HG03196 (cell line): ENCODE measurements around the gene FBN2.

Experiments used
- ATAC-seq: cut with Tn5 transposase; IDR thresholded peaks from one replicate; pipeline ENCODE4 v1.9.1; 2021; ENCODE audit not compliant: unreplicated experiment

FBN2 gene

DNA sequence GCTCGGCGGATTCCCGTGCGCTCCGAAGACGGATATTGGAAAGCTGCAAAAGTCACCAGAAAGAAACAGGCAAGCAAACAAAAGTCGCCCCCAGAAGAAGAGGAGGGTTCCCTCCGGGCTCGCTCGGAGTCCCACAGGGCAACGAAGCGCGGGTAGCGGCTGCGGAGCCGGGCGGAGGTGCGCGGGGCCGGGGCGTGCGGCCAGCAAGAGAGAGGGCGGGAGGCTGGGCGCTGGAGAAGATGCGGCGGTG lies at the start of gene FBN2:
FBN2 (minus strand) TSS at position 246 of the 250 bp plus-strand sequence. CDS start 642 bp downstream, outside the sequence.
- ATAC-seq, result no peak

DNA sequence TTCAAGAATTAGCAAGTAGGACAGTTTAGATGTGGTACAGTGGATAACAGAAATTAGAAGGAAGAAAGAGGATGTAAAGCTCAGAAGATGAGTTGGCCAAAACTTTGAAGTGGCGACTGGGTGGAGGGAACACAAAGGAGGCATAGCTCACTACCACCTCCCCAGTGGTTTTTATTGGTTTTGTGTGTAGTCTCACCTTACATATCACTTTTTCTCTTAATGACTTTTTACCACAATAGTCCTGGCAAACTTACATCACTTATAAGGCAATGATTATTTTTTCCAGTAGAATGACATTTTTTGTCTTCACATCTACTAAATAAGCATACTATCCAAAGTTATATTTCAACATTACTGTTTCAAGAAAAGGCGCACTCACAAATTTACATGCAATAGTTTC lies 49.2 kb upstream of the FBN2 start:
- ATAC-seq, result no peak

DNA sequence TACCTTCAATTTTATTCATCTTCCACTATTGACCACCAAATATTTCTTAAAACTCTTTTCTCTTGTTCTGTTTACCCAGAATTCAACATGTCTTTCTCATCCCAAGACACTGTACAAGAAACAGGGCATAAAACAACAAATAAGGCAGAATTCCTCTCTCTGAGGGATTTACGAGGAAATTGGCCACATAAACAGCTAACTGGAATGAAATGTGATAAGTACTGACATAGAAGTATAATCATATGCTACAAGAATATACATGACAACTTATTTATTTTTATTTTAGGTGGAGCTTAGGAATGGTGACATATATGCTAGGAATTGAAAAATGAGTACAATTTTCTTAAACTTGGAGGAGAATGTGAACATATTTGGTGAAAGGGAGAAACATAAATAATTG lies 48.8 kb upstream of the FBN2 start:
- ATAC-seq, result no peak

DNA sequence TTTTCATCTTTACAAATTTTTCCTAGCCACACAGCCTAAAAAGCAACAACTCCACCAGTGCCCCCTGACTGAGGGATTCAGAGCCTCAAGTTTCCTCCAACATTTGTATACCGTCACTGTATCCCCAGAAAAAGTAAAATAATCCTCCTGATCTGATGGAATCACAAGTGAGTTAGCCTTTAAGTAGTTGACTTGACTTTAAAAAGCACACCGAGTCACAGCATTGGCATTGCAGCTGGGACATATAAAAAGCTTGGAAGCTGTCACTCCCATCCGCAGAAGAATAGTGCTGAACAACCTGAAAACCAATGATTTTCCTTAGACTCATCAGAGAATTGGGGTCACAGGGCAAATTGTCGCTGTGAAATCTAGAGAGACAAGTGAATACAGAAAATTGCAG lies 41.6 kb upstream of the FBN2 start:
- no peak for ATAC-seq

DNA sequence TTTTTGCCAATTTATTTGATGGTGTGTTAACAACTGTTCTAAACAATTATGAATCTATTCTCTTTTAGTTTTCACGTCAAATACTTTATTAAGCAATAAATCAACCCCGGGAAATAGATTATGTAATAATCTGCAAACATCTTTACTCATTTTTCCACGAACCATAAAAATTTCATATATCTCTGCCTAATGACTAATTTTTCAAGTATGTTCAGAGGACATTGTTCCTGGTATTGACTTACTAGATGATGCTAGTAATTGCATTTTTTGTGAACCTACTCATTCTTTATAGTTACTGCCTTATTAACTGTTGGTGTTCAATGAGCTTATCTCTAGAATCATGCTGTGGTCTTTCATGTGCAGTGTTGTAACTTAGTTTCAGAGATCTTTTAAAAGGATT lies 41.0 kb upstream of the FBN2 start:
- no peak for ATAC-seq

DNA sequence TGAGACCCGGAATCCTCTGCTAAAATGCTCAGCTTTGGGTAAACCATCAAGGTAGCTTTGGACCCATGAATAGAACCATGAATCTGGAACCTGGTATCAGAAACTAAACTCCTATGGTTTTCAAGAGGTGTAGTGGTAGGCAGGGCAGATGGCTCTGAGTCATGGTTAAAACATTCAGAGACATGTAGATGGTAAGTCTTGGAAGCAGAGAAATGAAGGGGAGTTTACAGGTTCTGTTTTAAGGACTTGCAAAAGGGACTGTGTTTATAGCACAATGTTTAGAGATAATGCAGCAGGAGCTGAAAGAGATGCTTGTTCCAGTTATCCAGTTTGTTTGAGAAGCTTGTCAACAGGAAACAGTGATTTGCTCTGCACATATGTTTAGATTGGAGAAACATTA lies 36.0 kb upstream of the FBN2 start:
- ATAC-seq, result no peak

DNA sequence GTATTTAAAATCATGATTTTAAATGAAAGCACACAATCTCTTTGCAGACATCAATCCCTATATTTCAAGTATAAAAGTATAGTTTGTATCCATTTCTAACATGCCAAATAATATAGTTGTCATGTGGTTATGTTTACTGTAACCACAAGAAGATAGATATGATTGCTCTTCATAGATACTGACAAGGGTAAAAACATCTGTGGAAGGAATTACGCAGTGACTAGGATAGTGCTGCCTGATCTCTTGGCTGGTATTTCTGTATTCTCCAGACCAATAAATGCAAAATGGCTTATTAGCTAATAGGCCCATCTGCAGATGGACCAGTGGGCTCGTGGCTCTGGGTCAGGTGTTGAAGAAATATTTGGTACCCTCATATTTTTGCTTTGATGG lies 34.9 kb upstream of the FBN2 start:
- no peak for ATAC-seq

DNA sequence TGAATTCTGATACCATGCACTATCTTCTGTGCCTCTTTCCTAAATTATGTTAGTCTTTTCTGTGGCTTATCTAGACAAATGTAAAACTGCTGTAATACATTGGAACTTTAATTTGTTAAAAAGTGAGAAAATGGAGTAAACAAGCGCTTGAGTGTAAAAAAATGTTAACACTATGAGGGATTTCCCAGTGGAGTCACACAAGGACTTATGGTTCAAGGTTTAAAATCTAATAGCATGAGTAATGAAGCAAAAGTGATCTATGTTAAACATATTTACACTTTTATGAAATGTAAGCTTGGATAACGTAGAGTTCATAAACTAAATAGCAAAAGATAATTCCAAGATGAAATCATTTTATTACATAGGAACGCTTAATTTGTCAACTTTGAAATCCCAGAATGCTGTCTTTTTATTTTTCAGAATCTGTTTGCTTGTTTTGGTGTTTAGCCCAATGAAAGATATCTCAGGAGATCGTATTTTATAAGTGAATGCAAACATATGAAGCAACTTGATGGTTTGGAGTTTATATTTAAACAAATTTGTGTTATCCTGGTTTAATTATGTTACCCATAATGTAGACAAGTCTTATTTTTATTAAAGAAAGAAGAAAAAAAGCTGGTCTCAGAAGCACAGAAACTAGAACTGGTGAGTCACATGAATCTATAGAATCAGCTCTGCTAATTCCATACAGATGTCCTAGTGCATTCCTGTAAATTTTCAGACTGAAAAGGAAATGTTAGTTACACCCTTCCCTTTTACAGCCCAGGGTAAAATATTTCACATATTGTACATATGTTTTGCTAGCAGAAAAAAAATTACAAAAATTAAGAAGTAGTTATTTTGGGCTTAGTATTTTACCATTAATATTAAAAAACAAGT lies 34.2 kb upstream of the FBN2 start:
- ATAC-seq, result no peak

DNA sequence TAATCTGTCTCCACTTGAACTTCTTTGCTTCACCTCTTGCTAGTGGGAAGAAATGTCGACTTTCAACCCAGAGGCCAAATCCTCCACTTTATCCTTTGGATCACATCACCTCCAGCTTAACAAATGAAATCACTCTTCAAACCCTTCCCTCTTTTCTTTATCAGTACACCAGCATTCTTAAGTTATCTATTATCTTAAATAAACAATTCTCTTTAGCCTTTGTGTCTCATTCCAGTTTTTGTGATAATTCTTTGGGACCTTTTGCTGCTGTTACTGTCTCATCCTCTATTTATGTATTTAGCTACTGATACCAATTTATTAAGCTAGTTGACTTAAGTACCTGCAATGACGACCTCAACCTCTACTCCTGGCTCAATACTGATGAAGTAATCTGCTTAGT lies 28.1 kb upstream of the FBN2 start:
- ATAC-seq, result no peak

DNA sequence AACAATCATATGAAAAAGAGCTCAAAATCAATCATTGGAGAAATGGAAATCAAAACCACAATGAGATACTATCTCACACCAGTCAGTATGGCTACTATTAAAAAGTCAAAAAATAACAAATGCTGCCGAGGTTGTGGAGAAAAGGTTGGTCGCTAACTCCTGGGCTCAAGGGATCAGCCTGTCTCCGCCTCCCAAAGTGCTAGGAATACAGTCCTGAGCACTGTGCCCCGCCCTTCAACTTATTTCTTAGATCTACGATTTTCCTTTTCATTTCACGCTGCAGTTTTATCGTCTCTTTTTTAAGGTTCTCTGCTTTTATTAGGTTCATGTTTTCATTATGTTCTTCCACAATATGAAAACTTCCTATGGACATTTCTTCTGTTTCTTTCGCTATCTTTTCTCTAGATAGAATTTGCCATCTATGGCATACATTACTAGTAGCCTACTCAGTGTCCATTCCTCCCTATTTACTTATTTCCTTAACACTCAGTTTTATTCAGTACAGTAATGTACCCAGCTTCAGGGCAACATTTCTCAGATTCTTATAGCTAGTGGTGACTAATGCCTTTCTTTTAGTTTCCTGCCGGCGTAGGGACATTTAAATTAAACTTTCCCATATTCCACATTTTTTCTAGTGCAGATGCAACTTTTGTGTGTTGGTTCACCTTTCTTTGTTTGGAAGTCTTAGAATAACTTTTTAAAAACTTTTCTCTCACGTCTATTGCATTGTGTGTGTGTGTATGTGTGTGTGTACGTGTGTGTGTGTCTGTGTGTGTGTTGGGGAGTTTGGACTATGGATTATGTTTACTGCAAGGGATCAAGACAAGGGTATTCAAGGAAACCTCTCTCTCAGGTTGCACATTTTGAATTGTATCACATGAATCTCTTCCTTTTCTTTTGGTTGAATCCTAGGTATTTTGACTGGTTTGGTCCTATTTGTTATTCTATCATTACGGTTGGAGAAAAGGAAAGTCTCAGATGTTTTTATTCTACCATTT lies 21.6 kb upstream of the FBN2 start:
- ATAC-seq, result no peak

DNA sequence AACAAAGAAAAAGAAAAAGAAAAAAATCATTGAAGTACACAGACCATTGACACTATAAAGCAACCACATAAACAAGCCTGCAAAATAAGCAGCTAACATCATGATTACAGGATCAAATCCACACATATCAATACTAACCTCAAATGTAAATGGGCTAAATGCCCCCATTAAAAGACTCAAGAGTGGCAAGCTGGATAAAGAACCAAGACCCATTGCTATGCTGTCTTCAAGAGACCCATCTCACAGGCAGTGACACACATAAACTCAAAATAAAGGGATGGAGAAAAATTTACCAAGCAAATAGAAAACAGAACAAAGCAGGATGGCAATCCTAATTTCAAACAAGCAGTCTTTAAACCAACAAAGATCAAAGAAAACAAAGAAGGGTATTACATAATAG lies 15.7 kb upstream of the FBN2 start:
- no peak for ATAC-seq

DNA sequence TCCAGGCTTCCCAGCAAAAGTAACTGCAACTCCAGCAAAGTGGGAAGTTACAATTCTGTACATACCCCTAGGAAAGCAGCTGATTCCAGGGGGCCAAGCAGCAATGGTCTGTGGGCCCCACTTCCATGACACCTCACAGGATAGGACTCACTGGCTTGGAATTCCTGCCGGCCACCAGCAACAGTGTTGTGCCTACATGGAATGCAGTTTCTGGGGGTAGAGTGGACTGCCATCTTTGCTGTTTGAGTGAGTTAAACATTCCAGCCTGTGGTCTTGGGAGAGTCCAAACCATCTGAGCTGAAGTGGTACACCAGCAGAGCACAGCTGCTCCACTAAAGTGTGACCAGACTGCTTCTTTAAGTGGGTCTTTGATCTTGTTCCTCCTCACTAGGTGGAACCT lies 13.4 kb upstream of the FBN2 start:
- ATAC-seq, result no peak

DNA sequence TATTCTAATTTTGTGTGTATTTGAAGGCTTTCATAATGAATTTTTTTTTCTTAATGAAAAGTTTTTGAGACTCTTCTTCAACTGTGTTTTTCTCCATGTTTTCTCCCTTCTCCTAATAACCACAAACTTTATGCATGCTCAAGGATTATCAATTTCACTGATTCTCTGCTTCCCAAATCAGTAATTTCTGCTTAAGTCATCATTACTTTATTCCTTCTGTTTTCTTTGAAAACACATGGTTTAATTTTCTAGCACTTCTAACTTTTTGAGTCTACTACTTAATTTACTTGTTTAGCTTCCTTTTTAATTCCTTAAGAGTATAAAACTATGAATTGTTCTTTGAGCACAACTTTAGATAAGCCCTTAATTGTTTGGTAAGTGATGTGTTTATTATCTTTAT lies 11.5 kb upstream of the FBN2 start:
- ATAC-seq, result no peak

DNA sequence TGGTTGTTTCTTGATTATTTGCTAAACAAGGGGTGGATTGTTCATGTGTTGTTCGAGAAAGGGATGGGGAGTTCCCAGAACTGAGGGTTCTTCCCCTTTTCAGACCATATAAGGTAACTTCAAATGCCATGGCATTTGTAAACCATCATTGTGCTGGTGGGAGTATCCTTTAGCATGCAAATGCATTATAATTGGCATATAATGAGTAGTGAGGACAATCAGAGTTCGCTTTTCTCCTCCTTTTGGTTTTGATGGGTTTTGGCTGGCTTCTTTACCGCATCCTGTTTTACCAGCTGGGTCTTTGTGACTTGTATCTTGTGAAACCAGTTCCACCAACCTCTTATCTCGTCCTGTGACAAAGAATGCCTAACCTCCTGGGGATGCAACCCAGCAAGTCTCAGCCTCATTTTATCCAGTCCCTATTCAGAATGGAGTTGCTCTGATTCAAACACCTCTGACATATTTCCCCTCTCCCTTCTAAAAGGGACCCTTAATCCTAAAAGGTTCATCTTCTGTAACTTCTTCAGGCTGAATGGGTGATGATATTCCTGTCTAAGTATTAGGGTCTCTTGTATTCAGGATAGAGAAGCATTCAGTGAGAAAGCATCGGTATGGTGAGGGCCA lies 8.7 kb upstream of the FBN2 start:
- ATAC-seq, result no peak

DNA sequence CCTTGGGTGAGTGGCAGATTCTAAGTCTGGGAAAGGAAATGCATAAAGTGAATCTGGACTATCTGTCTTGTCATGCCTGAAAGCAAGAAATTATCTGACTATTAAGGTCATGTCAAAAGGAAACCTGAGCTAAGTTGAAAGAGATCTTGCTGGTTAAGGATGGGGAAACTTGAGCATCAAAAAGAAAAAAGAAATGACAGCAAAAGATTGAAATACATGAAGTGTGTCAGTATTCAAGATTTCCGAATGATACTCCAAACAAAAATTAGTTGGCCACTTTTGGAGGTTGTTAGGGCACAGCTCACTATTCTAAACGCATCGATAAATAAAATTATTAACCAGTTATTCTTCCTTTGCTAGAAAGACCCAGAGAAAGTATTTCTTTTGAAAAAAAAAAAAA lies 3.3 kb upstream of the FBN2 start:
- no peak for ATAC-seq

DNA sequence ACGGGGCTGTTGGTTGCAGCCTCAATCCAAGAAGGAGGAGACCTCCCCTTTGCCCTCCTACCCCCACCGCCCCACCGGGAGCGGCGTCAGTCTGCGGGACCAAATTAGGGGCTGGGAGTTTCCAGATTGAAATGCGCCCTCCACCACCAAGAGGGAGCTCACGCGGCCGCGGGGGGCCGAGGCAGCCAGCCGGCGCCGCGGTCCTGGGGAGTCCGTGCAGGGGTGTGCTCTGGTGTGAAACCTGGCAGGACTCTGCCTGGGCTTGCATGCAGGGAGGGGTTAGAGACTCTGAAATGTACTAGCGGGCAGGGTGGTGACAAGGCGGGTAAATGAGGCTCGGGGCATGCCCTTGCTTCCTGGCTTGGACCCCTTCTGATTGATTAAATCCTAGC lies 989 bp upstream of the FBN2 start:
- no peak for ATAC-seq

DNA sequence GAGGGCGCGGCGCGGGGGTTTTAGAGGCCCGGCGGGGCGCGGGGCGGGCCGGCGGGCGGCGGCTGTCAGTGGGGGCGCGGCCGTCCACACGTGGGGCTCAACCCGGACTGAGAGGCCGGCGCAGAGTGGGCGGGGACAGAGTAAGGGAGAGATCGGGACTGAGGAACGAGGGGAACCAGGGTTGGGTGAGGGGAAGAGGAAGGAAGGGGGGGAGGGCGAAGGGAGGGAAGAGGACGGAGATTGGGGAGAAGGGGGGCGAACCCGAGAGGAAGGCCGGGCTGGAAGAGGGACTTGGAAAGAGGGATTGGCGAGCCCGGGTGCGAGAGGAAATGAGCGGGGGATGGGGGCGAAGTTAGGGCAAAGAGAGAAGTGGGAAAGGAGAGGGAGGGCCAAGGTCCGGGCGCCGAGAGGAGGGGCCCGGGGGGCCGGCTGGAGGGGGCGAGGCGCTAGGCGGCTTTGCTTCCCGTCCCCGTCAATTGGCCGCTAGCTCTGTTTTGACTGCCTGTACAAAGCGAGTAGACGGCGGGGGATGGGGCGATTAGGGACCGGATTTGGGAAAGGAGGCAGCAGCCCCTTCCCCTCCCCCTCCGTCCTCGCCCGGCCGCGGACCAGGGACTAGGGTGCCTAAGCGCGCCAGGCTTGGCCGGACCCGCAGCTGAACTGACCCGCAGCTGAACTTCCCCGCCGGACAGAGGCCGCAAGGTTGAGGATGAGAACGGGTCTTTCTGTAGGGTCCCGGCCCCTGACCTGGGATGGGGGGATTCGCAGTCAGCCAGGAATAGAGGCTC lies 399 bp upstream of the FBN2 start:
- ATAC-seq, result no peak

DNA sequence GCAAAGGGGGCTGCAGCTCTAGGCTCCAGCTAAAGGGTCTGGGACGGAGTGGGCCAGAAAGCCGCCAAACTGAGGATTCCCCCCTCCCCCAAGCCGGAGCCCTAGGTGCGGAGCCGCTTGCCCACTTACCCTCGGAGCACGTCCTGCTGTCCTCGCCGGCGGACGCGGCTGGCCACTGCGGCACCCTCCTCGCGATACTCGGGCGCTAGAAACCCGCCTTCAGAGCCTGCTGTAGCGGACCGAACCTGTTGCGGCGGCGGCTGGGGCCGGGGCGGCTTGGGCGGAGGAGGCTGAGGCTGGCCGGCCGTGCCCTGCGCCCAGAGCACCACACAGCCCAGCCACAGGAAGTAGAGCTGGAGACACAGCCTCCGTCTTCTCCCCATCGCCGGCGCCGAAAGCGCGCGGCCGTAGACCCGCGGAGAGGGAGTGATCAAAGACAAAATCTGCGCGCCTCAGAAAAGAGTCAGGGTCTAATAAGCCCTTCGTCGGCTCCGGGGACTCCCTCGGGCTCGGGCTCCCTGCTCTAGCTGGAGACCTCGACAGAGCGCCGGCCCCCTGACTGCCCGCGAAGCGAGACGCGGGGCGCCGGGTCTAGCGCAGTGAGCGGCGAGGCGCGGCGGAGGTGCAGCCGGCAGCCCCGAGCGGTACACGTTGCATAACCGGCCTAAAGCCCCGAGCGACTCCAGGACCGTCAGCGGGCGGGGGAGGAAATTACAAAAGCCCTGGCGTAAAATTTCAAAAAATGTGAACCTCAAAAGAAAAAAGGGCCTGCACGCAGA lies 635 bp downstream of the FBN2 start:
- no peak for ATAC-seq

DNA sequence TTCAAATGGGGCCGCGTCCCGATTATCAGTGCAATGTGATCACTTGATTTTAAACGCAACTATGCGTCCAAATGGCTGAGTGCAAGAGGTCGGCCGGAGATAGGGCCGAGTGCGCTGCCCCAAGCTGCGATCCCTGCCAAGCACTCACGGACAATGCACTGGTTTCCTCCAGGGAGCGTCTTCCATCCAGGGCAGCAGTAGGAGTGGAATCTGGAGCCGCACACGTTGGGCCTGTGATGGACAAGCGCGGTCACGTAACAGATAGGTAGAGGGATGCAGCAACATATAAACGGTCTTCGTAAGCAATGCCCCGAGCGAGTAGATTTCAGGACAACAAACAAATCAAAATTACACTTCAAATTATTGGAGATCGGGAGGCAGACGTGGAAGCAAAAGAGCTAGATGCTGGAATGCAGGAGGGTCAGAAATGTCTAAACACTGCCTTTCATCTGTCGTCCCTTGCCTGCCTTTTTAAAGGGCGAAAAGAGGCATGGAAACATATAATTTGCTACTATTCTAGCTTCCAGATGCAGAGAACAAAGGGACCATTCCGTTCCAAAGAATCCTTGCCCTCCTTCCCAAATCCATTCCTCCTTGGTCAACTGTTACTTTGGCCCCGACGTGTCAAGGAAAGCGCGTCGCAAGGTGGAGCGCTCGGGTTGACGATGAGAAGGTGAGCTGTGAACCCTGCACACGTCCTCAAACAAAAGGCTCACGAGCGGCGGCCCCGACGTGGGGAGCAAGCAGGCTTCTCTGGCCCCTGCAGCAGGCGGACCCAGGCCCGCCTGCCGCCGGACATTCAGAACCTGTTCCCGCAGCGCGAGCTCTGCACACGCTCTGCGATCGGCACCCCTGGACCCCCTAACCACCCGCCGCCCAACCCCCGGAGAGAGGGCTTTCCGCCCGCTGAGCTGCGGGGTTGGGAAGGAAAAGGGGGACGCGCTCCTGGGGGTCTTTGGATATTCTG lies 1.5 kb downstream of the FBN2 start:
- no peak for ATAC-seq
